Right ventricle myocardium superior (tissue), 1 donor: ENCODE data around the gene KLHL17. TPM values are rescaled to one million over a fixed set of nuclear protein-coding genes. Genes with fewer than 3 reads are reported as not detected.

Experiments
- ATAC-seq: fragments of 200-7000 bp; cut with Tn5 transposase; one replicate; pipeline ENCODE4 v1.9.1; 2020; ENCODE audit warnings: mild to moderate bottlenecking; ENCODE audit not compliant: poor library complexity
- DNase-seq: peaks from one replicate; pipeline ENCODE4 v3.0.0-alpha.2; 2020
- intact Hi-C: fragments of 100-400 bp; cut with DNase I; formaldehyde crosslinking; loops from one replicate; pipeline ENCODE4 v1.11.2; 2022
- total RNA-seq: library from RNA; stranded (reverse); fragmentation: NEBNext Ultra II Directional; extraction: Animal tissue kit (Norgen Biotek cat#: 25700); gene quantifications from one replicate; pipeline ENCODE4 v1.2.1, GENCODE V29; 2021
- donor health status: DM: no; HTN: yes; CAD: no; lungs with severe emphysema.

The KLHL17 gene
- total RNA-seq, 1 donor from 2014 or later: 5.6 TPM

- ATAC-seq (no peak), DNase-seq (no peak)
- intact Hi-C loops: no loop called here
These were observed 26.8 kb upstream of the KLHL17 start for GRCh38 chr1:933603-933940.

DNA sequence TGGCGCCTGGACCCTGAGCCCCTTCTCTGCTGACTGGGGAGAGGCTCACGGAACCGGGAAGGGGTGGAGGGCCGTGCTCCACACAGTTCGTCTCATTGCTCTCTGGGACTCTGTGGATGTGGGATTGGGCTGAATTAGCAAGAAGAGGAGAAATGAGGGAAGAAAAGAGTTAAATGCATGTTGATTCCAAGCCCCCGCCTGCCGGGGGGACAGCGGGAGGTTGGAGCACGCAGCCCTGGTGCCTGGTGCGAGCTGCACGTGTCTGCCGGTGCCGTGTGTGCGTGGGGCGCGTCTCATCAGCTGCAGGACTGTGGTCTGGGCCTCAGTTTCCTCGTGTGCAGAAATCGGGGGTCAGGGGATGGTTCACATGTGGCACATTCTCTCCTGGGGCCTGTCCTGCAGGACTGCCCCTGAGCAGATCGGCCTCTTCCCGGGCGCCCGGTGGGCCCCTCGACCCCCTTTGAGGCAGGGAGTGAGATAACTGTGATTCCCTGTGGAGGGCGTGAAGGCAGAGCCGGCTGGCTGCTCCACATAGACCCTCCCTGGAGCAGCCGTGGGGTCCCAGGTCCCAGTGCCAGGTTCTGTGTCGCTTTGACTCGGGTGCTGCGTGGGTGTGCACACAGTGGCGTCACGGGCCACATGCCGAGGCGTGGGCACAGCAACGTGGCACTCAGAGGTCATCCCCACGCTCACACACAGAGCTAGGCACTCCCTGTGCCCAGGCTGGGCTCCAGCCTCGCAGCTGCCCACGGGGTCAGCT lies 25.2 kb upstream of the KLHL17 start:
- no peak for DNase-seq
- no peak for ATAC-seq
- intact Hi-C loops: no loop called here

GRCh38 chr1:935751-936231 lies 24.6 kb upstream of the KLHL17 start:
- ATAC-seq: no peak
- DNase-seq: no peak
- intact Hi-C loops: no loop called here

DNA sequence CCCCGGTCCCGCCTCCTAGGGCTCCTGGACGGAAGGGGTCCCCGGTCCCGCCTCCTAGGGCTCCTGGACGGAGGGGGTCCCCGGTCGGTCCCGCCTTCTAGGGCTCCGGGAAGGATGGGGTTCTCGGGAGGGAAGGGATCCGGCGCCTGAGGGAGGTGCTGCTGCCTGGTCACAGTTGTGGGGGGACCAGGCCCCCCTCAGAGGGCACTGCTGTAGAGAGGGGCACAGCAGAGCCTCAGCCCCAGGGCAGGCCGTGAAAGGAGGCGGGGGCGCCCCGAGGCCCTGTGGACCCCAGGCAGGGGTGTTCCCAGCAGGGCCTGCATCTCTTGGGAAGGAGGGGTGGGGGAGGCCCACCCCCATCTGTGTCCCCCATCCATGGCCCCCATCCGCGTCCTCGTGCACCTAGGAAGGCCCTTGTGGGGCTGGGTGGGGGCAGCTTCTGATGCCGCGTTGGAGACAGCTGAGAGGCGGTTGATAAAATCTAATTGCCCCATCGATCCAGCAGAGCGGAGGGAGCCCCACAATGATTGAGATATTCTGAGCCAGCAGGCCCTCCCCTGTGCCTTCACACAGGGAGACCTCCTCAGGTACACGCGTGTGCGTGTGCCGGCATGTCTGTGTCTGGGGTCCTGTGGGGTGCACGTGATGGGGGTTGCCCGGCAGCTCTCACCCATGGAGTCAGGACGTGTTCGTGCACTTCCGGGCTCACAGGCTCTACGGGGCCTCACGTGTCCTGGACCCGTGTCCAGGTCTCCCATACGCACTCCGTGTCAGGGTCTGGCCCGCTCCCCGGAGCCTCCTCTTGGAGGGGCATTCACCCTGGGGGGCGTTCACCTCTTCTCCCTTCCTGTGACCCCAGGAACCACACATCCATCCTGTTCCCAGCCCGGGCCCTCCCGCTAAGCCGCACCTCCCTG lies 23.8 kb upstream of the KLHL17 start:
- no peak for ATAC-seq
- no peak for DNase-seq
- intact Hi-C loops: no loop called here

- intact Hi-C loops: no loop called here
- no peak for ATAC-seq
- DNase-seq: no peak
These were observed 22.9 kb upstream of the KLHL17 start for GRCh38 chr1:937521-937920.

DNA sequence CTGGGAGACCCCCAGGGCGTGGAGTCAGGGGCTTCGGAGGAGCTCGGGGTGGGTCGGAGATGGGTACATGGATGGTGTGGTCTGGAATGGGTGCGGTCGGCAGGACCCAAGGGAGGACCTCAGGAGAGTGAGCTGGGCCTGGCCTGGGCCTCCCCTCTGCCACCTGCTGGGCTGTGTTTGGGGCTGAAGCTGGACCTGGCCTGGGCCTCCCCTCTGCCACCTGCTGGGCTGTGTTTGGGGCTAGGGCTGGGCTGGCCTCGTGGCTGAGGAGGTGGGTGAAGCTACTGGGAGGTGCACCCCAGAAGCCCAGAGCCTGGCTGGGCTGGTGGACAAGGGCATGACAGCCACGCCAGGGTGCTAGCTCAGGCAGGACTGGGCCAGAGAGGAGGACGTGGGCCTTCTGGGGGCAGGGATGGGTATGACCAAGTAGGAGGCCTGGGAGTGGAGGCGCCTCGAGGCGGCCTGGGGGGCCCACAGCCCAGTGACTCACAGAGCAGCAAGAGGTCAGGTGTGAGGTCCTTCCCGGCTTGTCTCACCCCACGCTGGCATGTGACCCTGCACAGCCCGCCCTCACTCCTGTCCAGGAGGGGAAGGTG lies 22.2 kb upstream of the KLHL17 start:
- intact Hi-C loops: no loop called here
- DNase-seq (no peak), ATAC-seq (peak; percentile 63)

- no peak for ATAC-seq
- intact Hi-C loops: no loop called here
- DNase-seq: no peak
These were observed 21.5 kb upstream of the KLHL17 start for GRCh38 chr1:938711-939489.

GRCh38 chr1:939511-940106 lies 20.8 kb upstream of the KLHL17 start:
- intact Hi-C loops: no loop called here
- ATAC-seq (no peak), DNase-seq (no peak)

- ATAC-seq (peak; percentile 48), DNase-seq (peak; percentile 74)
- intact Hi-C loops: no loop called here
These were observed 20.0 kb upstream of the KLHL17 start for GRCh38 chr1:940107-941014.

GRCh38 chr1:941015-941587 lies 19.3 kb upstream of the KLHL17 start:
- no peak for DNase-seq
- intact Hi-C loops: no loop called here
- no peak for ATAC-seq

GRCh38 chr1:941588-942383 lies 18.6 kb upstream of the KLHL17 start:
- ATAC-seq: peak; percentile 45
- peak; percentile 83 for DNase-seq
- intact Hi-C loops: no loop called here

GRCh38 chr1:942411-942821 lies 18.0 kb upstream of the KLHL17 start:
- intact Hi-C loops: no loop called here
- DNase-seq: no peak
- no peak for ATAC-seq

DNA sequence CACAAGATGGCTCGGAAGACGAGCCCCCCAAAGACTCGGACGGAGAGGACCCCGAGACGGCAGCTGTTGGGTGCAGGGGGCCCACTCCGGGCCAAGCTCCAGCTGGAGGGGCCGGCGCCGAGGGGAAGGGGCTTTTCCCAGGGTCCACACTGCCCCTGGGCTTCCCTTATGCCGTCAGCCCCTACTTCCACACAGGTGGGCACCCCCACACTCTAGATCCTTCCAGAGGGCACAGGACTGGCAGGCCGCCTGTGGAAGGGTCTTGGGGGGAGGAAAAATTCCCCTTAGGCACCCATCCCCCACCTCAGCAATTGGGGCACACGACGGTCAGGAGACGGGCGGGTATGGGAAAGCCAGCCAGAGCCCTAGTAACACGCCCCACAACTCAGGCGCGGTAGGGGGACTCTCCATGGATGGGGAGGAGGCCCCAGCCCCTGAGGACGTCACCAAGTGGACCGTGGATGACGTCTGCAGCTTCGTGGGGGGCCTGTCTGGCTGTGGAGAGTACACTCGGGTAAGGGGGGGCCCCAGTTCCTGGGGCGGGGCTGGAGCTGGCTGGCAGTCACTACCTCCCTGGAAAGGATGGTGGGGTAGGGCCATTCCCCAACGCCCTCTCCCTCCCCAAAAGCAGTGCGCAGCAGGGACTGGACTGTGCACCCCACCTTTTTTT lies 17.4 kb upstream of the KLHL17 start:
- intact Hi-C loops: no loop called here
- ATAC-seq (peak; percentile 14), DNase-seq (peak; percentile 73)

DNA sequence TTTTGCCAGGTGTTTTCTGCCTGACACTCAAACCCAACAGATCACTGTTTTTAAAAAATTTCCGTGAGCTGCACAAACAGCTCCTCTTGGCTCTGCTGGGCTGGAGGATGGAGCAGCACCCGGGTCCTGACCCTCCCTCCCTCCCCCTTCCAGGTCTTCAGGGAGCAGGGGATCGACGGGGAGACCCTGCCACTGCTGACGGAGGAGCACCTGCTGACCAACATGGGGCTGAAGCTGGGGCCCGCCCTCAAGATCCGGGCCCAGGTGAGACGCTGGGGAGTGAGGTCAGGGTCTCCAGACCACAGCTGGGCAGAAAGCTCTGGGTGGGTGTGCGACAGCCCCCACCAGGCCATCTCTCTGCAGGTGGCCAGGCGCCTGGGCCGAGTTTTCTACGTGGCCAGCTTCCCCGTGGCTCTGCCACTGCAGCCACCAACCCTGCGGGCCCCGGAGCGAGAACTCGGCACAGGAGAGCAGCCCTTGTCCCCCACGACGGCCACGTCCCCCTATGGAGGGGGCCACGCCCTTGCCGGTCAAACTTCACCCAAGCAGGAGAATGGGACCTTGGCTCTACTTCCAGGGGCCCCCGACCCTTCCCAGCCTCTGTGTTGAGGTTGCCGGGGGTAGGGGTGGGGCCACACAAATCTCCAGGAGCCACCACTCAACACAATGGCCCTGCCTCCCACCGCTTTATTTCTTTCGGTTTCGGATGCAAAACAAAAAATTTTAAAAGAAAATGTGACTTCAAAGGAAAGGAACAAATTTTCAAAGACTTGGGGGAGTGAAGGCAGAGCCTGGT lies 16.6 kb upstream of the KLHL17 start:
- DNase-seq: no peak
- intact Hi-C loops: no loop called here
- no peak for ATAC-seq
